ENCODE data around the gene SLX4IP. TPM values are rescaled to one million over a fixed set of nuclear protein-coding genes. Genes with fewer than 3 reads are reported as not detected.

The SLX4IP gene
- total and polyA plus RNA-seq, 2 of the 13 experiments (the other 11 are each of a cell fraction or from before 2014, with no cell fraction given), result 3.6 to 7.3 TPM

GRCh38 chr20:10671919-10672623 is 237.0 kb downstream of the SLX4IP start (continued):
- TF ChIP-seq PRDM10 (CRISPR knock-in tag; IDR thresholded peaks at IDR 0.05; ENCODE audit: low read depth) (no peak), POLR2A (IDR thresholded peaks at IDR 0.05; ENCODE audit: insufficient read depth in 1 of 2, low read depth in 2 of 2, low read length in 2 of 2) (no peak), HMG20A (CRISPR knock-in tag; IDR thresholded peaks at IDR 0.05; ENCODE audit: borderline replicate concordance) (no peak), TAF15 (IDR thresholded peaks at IDR 0.05; ENCODE audit: low read depth, low read length, poor library complexity, severe bottlenecking) (no peak), ZNF230 (CRISPR knock-in tag; IDR thresholded peaks at IDR 0.05) (no peak), HNRNPLL (IDR thresholded peaks at IDR 0.05; ENCODE audit: low read depth, low read length, poor library complexity, severe bottlenecking) (no peak), ZNF543 (CRISPR knock-in tag; IDR thresholded peaks at IDR 0.05) (no peak), STAT6 (CRISPR knock-in tag; IDR thresholded peaks at IDR 0.05; ENCODE audit: borderline replicate concordance) (no peak), TMF1 (CRISPR knock-in tag; IDR thresholded peaks at IDR 0.05; ENCODE audit: low read depth) (no peak; the same call in 1 of the 2 replicates), PCBP1 (IDR thresholded peaks at IDR 0.05; ENCODE audit: borderline replicate concordance, low read depth, low read length) (no peak), ZNF276 (CRISPR knock-in tag; IDR thresholded peaks at IDR 0.05; ENCODE audit: low read depth) (no peak), PPARG (CRISPR knock-in tag; conservative IDR thresholded peaks at IDR 0.05) (no peak), ZNF446 (CRISPR knock-in tag; IDR thresholded peaks at IDR 0.05) (no peak), CREBL2 (CRISPR knock-in tag; IDR thresholded peaks at IDR 0.05; ENCODE audit: borderline replicate concordance) (no peak), BRD4 (CRISPR knock-in tag; IDR thresholded peaks at IDR 0.05) (no peak), ZNF704 (CRISPR knock-in tag; IDR thresholded peaks at IDR 0.05; ENCODE audit: borderline replicate concordance) (no peak), PAWR (CRISPR knock-in tag; IDR thresholded peaks at IDR 0.05; ENCODE audit: borderline replicate concordance) (no peak), THAP7 (CRISPR knock-in tag; IDR thresholded peaks at IDR 0.05) (no peak)
